ENCODE results near the gene PKP2.

Gene PKP2

DNA sequence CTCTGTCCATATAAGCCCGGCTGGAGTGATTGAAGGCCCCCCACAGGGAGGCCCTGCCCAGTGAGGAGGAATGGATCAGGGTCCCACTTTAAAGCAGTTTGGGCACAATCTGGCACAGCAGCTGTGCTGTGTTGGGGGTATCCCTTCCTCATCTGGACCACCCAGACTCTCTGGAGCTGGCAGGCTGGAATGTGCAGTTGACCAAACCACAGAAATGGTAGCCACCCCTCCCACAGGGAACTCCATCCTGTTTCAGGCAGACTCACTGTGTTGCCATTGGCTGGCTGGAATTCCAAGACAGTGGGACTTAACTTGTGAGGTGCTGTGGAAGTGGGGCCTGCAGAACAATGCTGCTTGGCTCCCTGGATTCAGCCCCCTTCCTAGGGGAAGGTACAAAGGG lies 87.4 kb downstream of the PKP2 start:
- no peak for FAIRE-seq

DNA sequence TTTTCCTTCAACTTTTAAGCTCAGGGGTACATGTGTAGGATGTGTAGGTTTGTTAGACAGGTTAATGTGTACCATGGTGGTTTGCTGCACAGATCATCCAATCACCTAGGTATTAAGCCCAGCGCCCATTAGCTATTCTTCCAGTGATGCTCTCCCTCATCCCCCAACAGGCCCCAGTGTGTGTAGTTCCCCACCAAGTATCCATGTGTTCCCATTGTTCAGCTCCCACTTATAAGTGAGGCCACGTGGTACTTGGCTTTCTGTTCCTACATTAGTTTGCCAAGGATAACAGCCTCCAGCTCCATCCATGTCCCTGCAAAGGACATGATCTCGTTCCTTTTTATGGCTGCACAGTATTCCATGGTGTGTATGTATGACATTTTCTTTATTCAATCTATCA lies 92.3 kb downstream of the PKP2 start:
- FAIRE-seq = no peak

GRCh38 chr12:32801269-32801980 lies 95.2 kb downstream of the PKP2 start:
- no peak for FAIRE-seq

DNA sequence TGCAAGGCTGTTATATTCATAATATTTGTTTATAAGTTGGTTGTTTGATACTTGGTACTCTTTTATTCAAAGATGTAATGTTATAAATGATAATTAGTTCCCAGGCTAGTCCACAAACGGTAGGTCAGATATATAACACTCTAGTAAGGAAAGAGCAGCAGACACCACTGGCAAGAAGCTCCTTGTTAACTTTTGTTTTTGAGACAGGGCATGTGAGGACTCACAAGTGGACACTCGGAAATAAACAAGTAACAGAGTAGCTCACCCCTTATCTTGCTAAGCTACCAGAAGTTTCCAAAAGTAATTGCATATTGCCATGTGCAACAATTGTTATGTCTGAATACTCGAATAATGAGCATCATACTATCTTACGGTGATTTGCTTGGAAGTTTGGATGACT lies 102.3 kb downstream of the PKP2 start:
- FAIRE-seq = no peak

DNA sequence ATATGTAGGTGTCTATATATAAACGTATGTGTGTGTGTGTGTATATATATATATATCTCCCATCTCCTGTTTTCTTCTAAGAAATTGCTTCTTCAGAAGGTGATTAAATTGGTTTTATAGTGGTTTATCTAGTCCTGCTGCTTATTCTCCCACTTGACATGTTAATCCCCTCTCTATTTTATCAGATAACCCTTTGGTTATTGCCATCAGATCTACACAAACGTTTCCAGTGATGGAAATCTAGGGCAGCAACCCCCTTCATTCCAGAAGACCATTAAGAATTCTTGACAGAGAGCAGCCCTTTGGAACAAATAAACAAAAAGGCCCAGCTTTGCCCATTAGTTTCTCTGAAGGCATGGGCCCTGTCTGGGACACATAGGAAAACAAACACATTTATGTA lies 106.7 kb downstream of the PKP2 start:
- FAIRE-seq = no peak

- no peak for FAIRE-seq
These were observed 107.1 kb downstream of the PKP2 start for GRCh38 chr12:32789446-32789845.

DNA sequence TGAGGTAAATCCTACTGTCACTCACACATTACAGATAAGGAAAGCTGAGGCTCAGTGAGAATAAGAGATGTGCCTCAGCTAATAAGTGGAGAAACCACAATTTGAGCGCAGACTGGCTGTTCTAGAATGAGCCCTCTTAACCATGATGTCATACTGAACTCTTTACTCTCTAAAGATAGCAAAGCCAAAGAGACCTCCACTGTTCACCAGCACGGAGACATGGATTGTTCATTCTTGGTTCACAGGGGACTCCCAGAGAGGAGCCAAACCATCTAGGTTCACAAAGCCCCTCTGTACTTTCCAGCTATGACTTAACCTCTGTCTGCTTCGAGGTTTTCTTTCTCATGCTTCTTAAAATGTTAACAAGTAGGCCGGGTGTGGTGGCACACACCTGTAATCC lies 108.2 kb downstream of the PKP2 start:
- no peak for FAIRE-seq

GRCh38 chr12:32785557-32785956 lies 111.0 kb downstream of the PKP2 start:
- no peak for FAIRE-seq

GRCh38 chr12:32783029-32783428 lies 113.5 kb downstream of the PKP2 start:
- FAIRE-seq = no peak

DNA sequence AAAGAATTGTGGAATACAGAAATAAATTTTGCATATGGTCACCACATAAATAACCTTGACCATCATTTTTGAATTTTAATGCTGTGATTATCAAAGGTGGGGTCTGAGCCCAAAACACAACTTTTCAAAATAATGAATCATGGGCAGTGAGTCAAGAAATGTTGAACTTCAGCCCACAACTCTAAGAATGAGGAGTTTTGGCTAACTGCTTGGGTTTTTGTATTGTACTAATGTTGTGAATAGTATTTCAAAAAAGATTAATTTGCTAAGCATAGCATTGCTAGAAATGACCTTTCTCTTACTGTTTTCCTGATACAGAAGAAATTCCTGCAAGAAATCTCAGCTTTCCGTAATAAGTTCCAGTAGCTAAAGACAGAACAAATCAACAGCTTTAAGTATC lies 116.5 kb downstream of the PKP2 start:
- no peak for FAIRE-seq

DNA sequence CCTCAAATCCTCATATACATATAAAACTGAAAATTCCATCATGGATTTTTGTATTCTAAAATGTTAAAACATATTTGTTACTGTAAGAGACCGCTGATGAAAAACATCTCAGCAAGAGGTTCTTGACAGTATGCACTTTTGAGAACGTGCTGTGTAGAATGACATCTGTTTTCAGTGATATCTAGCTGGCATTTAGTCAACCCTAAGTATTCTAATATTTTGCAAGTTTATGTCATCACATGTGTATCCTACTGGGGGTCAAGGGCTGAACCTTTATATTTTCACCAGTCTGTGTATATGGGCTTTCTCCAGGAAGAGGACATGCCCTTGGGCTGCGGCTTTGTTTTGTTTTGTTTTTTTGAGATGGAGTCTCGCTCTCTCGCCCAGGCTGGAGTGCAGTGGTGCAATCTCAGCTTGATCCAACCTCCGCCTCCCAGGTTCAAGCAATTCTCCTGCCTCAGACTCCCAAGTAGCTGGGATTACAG lies 118.8 kb downstream of the PKP2 start:
- no peak for FAIRE-seq

DNA sequence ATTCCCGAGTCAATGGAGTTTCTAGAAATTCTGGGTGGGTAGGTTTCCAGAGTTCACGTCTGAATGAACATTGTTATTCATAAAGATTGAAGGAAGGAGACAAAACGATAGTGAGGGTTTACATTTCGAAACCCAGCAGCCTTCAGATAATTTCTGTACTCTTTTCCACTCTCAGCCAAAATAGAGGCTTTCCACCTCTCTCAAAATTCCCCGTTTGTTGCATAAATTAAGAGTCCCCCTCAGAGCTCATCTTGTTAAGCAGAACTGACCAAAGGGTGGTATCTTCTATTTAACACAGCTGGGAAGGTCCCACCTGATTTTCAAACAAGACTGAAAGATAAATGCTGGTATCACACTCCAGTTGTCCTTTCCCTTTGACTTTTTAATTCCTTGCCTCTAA lies 119.4 kb downstream of the PKP2 start:
- no peak for FAIRE-seq

GRCh38 chr12:32776258-32776657 lies 120.3 kb downstream of the PKP2 start:
- no peak for FAIRE-seq

DNA sequence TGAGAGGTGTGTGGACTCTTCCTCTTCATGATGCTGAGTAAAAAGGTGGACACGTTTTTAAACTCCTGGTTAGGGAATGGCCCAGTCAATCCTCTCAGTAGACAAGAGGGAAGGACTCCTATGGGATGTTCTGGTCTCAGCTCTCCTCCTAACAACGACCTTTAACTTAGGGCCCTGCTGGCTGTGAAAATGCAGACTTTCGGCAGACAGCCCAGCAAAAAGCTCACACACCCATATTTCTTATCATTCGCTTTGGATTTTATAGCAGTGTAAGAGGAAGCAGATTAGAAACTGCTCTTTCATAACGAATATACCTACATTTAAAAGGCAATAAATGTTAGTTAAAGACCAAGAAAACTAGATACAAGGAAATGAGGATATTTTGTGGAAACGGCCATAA lies 122.9 kb downstream of the PKP2 start:
- FAIRE-seq = no peak

DNA sequence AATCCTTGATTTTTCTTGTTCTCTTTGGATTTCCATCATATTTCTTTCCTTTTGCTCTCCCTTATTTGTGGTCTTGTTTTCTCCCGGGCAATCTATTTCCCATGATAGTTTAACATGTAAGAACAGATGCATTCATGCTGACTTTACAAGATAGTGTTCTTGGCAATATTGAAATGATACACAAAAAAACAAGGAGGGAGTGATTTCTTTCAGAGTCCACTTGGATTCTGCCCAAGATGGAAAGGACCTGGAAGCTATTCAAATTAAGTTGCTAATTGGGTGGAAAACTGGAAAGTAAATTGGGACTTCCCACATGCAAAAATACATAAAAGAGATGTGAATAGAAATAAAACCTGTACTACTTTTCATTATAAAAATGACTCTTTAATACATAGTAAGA lies 126.4 kb downstream of the PKP2 start:
- FAIRE-seq = no peak

DNA sequence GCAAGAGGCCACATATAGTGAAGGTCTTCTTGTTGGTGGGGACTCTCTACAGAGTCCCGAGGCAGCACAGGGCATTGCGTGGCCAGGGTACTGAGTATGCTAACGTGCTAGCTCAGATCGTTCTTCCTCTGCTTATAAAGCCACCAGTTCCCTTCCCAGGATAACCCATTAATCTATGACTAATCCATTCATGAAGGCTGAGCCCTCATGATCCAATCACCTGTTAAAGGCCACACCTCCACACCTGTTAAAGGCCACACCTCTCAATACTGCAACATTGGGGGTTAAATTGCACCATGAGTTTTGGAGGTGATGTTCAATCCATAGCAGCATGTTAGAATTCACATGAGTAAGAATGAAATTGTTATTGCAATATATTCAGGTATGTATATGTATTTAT lies 128.1 kb downstream of the PKP2 start:
- no peak for FAIRE-seq

GRCh38 chr12:32765906-32766305 lies 130.7 kb downstream of the PKP2 start:
- FAIRE-seq = no peak

- FAIRE-seq = no peak
These were observed 134.9 kb downstream of the PKP2 start for GRCh38 chr12:32761716-32762115.

- FAIRE-seq = no peak
These were observed 139.4 kb downstream of the PKP2 start for GRCh38 chr12:32757157-32757556.

DNA sequence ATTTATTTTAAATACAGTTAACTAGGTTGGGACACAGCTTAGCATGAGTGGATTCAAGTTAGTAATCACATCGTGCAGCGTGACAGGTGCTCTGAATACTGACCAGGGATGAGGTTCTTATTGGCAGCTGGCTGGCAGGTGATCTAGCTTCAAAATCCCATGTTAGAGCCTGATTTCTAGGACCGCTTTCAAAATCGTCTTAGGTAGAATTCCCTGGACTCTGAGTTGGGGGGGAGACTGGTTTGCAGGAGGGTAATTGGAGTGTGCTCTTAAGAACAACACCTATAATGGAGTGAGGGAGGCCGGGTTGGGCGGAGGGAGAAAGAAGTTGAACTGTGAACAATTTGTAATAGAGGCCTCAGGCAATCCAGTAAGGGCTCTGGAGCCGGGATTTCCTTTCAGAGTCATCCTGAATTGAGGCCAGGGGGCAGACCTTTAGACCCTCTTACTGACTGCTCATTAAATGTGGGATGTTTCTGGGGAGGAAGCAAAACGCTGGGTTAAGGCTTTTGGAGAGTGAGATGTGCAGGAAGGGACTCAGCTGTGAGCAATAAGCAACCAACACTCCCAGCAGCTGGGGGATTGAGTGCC lies 140.0 kb downstream of the PKP2 start:
- no peak for FAIRE-seq

GRCh38 chr12:32755654-32756475 lies 140.7 kb downstream of the PKP2 start, which contains the start of gene YARS2:
Gene YARS2 (minus strand): TSS chr12:32755897. CDS start chr12:32755874, 23 bp downstream.
- FAIRE-seq = peak; percentile 96

GRCh38 chr12:32755051-32755653 lies 141.4 kb downstream of the PKP2 start:
- no peak for FAIRE-seq

DNA sequence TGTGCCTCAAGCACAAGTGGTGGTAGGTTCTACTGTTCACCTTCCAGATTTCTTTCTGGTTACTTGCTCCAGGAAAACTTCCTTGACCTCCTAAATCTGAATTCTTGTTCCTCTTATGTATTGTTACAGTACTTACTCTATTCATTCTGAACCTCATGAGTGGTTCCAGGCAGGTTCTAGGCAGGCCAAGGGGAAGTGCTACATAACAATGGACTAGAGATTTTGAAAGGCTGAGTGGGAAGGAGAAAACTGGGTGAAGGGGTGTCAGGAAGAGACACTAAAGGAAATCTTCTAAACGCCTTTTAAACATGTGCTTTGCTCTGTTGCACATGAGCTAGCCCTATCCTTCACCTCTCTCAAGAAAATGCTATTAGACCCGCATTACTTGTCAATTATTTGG lies 142.5 kb downstream of the PKP2 start:
- no peak for FAIRE-seq
